SK-N-MC (cell line): ENCODE measurements around the gene EHBP1.

Source experiments
- EZH2 ChIP-seq: fragments of 200-600 bp; sonication (generic); IDR thresholded peaks from one replicate; pipeline ENCODE4 v1.6.1; 2017; ENCODE audit warnings: antibody characterized with exemption
- POLR2AphosphoS5 ChIP-seq: IDR thresholded peaks from 2 replicates; pipeline ENCODE4 v1.6.1; 2012; ENCODE audit warnings: mild to moderate bottlenecking, low read depth, low read length, borderline replicate concordance

GRCh38 chr2:62826953-62827675 is 121.6 kb downstream of the EHBP1 start:
- no peak for TF ChIP-seq POLR2AphosphoS5
- no peak for TF ChIP-seq EZH2
